Loucy (cell line): Measurements from ENCODE around the gene CCDC186.
"Not testable (repeated sequence)": the region's sequence is repeated elsewhere in the genome, so short reads cannot be mapped to it uniquely, and the experiment has no call there.

Experiments
- H2AFZ ChIP-seq: fragments of 200-600 bp; sonication (generic); 2 replicates; pipeline ENCODE4 v1.6.0; 2016; ENCODE audit warnings: antibody characterized with exemption, mild to moderate bottlenecking, low read length, moderate library complexity
- H3F3A ChIP-seq: fragments of 200-600 bp; 2 replicates; pipeline ENCODE4 v1.6.0; 2016; ENCODE audit warnings: antibody characterized with exemption, low read depth, mild to moderate bottlenecking
- H3K27me3 ChIP-seq: fragments of 200-600 bp; sonication (generic); 2 replicates; pipeline ENCODE4 v1.6.1; 2014; ENCODE audit warnings: low read length, mild to moderate bottlenecking; ENCODE audit not compliant: insufficient read depth, poor library complexity, severe bottlenecking
- H3K36me3 ChIP-seq: fragments of 200-600 bp; sonication (generic); 2 replicates; pipeline ENCODE4 v1.6.1; 2016; ENCODE audit warnings: low read length; ENCODE audit not compliant: insufficient read depth
- H3K4me1 ChIP-seq: fragments of 200-600 bp; sonication (generic); 2 replicates; pipeline ENCODE4 v1.5.1; 2014; ENCODE audit warnings: low read length, mild to moderate bottlenecking; ENCODE audit not compliant: insufficient read depth, poor library complexity, severe bottlenecking
- H3K4me2 ChIP-seq: fragments of 200-600 bp; sonication (generic); 2 replicates; pipeline ENCODE4 v1.6.0; 2014; ENCODE audit warnings: antibody characterized with exemption, low read length, low read depth, mild to moderate bottlenecking; ENCODE audit not compliant: poor library complexity, severe bottlenecking
- H3K4me3 ChIP-seq: fragments of 200-600 bp; sonication (generic); 2 replicates; pipeline ENCODE4 v1.5.1; 2014; ENCODE audit warnings: low read length, mild to moderate bottlenecking, mixed read lengths; ENCODE audit not compliant: poor library complexity, severe bottlenecking
- H3K79me2 ChIP-seq: fragments of 200-600 bp; sonication (generic); 2 replicates; pipeline ENCODE4 v1.6.1; 2014; ENCODE audit warnings: low read length; ENCODE audit not compliant: insufficient read depth
- H3K9ac ChIP-seq: fragments of 200-600 bp; sonication (generic); 2 replicates; pipeline ENCODE4 v1.6.0; 2014; ENCODE audit warnings: mild to moderate bottlenecking, low read depth, low read length, moderate library complexity; ENCODE audit not compliant: poor library complexity, severe bottlenecking
- H3K9me2 ChIP-seq: fragments of 200-600 bp; sonication (generic); replicated peaks from 2 replicates; pipeline ENCODE4 v1.6.1; 2016; ENCODE audit warnings: low read depth, low read length, mixed read lengths
- H3K9me3 ChIP-seq: fragments of 200-600 bp; sonication (generic); 2 replicates; pipeline ENCODE4 v1.6.1; 2014; ENCODE audit warnings: mild to moderate bottlenecking, antibody characterized with exemption, low read length, low read depth; ENCODE audit not compliant: insufficient read depth
- H4K20me1 ChIP-seq: fragments of 200-600 bp; sonication (generic); 2 replicates; pipeline ENCODE4 v1.6.0; 2014; ENCODE audit warnings: antibody characterized with exemption, low read length, mild to moderate bottlenecking; ENCODE audit not compliant: insufficient read depth, poor library complexity, severe bottlenecking
- EZH2phosphoT487 ChIP-seq: fragments of 200-600 bp; IDR thresholded peaks from 2 replicates; pipeline ENCODE4 v1.6.1; 2018; ENCODE audit warnings: antibody characterized with exemption, mild to moderate bottlenecking, moderate library complexity, borderline replicate concordance
- TF ChIP-seq, protein P1 (sequence below): fragments of 200-600 bp; sonication (generic); conservative IDR thresholded peaks from 2 replicates; pipeline ENCODE4 v1.5.1; 2014; ENCODE audit warnings: mild to moderate bottlenecking, antibody characterized with exemption, low read length

Gene CCDC186

GRCh38 chr10:114151892-114152291 lies 22.1 kb downstream of the CCDC186 start:
- H3K36me3 ChIP-seq: peaks cover 52% of the 10 kb centered on the region; the same call in 1 of the 2 replicates
- H3K79me2 ChIP-seq: no peaks in the 10 kb centered on the region
- H3K27me3 ChIP-seq: no peaks in the 10 kb centered on the region
- no peak overlapping the region for H2AFZ ChIP-seq
- H3K4me2 ChIP-seq: no peak overlapping the region
- H4K20me1 ChIP-seq: no peaks in the 10 kb centered on the region
- no peaks in the 10 kb centered on the region for H3K4me1 ChIP-seq
- no peaks in the 10 kb centered on the region for H3F3A ChIP-seq
- no peaks in the 10 kb centered on the region for H3K9me3 ChIP-seq
- H3K4me3 ChIP-seq: no peak overlapping the region
- TF ChIP-seq, protein P1, sequence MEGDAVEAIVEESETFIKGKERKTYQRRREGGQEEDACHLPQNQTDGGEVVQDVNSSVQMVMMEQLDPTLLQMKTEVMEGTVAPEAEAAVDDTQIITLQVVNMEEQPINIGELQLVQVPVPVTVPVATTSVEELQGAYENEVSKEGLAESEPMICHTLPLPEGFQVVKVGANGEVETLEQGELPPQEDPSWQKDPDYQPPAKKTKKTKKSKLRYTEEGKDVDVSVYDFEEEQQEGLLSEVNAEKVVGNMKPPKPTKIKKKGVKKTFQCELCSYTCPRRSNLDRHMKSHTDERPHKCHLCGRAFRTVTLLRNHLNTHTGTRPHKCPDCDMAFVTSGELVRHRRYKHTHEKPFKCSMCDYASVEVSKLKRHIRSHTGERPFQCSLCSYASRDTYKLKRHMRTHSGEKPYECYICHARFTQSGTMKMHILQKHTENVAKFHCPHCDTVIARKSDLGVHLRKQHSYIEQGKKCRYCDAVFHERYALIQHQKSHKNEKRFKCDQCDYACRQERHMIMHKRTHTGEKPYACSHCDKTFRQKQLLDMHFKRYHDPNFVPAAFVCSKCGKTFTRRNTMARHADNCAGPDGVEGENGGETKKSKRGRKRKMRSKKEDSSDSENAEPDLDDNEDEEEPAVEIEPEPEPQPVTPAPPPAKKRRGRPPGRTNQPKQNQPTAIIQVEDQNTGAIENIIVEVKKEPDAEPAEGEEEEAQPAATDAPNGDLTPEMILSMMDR: no peak
- no peak for TF ChIP-seq EZH2phosphoT487
- no peak overlapping the region for H3K9ac ChIP-seq
- no peaks in the 10 kb centered on the region for H3K9me2 ChIP-seq

- Histone ChIP-seq H3K4me2 (no peak overlapping the region), H3K9me3 (no peaks in the 10 kb centered on the region), H4K20me1 (no peaks in the 10 kb centered on the region)
Measured at GRCh38 chr10:114151486-114151885, 22.5 kb downstream of the CCDC186 start.

GRCh38 chr10:114149476-114149875 lies 24.5 kb downstream of the CCDC186 start:
- not testable (repeated sequence) for H3K27me3 ChIP-seq, H3K9me2 ChIP-seq, H3K4me3 ChIP-seq, H2AFZ ChIP-seq, H3F3A ChIP-seq, H4K20me1 ChIP-seq, H3K4me2 ChIP-seq, H3K79me2 ChIP-seq, H3K9me3 ChIP-seq, H3K4me1 ChIP-seq, H3K9ac ChIP-seq
- peaks cover 63% of the 10 kb centered on the region; the same call in 1 of the 2 replicates for H3K36me3 ChIP-seq

More at GRCh38 chr10:114151486-114151885, 22.5 kb downstream of the CCDC186 start:
- Histone ChIP-seq H3K4me1 (no peaks in the 10 kb centered on the region), H3F3A (no peaks in the 10 kb centered on the region), H3K4me3 (no peak overlapping the region), H3K79me2 (no peaks in the 10 kb centered on the region), H2AFZ (no peak overlapping the region), H3K27me3 (no peaks in the 10 kb centered on the region), H3K36me3 (peaks cover 52% of the 10 kb centered on the region; the same call in 1 of the 2 replicates), H3K9ac (no peak overlapping the region), H3K9me2 (no peaks in the 10 kb centered on the region)
- TF ChIP-seq, protein P1: no peak
- no peak for TF ChIP-seq EZH2phosphoT487

DNA sequence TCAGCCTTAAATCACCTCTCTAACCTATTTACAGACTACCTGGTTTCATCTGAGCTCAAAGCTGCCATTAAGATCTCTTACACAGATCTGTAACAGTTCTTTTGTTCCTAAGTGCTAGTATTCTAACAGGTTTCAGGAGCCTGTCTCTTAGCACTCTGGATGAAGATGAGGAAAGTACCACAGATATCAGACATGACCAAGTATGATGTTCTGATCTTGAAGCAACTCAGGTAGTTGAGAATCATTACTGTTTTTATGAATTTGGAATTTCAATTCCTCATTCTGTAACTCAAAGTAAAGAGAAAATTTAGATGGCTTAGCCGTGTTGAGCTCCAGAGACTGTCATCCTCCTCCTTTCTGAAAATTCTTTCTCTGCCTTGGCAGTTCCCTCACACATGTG lies 30.8 kb downstream of the CCDC186 start:
- Histone ChIP-seq H3K36me3 (peaks cover 67% of the 10 kb centered on the region; the same call in 1 of the 2 replicates), H3K27me3 (no peaks in the 10 kb centered on the region), H3K79me2 (no peaks in the 10 kb centered on the region), H3K9ac (no peak overlapping the region), H3K9me3 (no peaks in the 10 kb centered on the region), H3F3A (no peaks in the 10 kb centered on the region), H2AFZ (no peak overlapping the region), H3K4me1 (no peaks in the 10 kb centered on the region), H4K20me1 (no peaks in the 10 kb centered on the region), H3K9me2 (no peaks in the 10 kb centered on the region), H3K4me3 (no peak overlapping the region), H3K4me2 (no peak overlapping the region)
- TF ChIP-seq, protein P1: no peak
- TF ChIP-seq EZH2phosphoT487: no peak
